ENCODE results near the gene UBE2O.

GRCh38 chr17:76458580-76459490 lies 5.9 kb upstream of the UBE2O start:
- TF ChIP-seq CTCF (IDR thresholded peaks at IDR 0.05) (peak in 4 of 6 experiments; percentile 35 to 59 (median 48)), POLR2A (IDR thresholded peaks at IDR 0.05) (no peak)

Data from Peyer's patch (tissue), 4 donors.